GM18511 (cell line): ENCODE data around the gene HNRNPA0.
"Not testable (repeated sequence)": the region's sequence is repeated elsewhere in the genome, so short reads cannot be mapped to it uniquely, and the experiment has no call there.

Experiments
- ATAC-seq: cut with Tn5 transposase; IDR thresholded peaks from one replicate; pipeline ENCODE4 v1.9.1; 2021; ENCODE audit warnings: mild to moderate bottlenecking, moderate library complexity; ENCODE audit not compliant: unreplicated experiment

Gene HNRNPA0

DNA sequence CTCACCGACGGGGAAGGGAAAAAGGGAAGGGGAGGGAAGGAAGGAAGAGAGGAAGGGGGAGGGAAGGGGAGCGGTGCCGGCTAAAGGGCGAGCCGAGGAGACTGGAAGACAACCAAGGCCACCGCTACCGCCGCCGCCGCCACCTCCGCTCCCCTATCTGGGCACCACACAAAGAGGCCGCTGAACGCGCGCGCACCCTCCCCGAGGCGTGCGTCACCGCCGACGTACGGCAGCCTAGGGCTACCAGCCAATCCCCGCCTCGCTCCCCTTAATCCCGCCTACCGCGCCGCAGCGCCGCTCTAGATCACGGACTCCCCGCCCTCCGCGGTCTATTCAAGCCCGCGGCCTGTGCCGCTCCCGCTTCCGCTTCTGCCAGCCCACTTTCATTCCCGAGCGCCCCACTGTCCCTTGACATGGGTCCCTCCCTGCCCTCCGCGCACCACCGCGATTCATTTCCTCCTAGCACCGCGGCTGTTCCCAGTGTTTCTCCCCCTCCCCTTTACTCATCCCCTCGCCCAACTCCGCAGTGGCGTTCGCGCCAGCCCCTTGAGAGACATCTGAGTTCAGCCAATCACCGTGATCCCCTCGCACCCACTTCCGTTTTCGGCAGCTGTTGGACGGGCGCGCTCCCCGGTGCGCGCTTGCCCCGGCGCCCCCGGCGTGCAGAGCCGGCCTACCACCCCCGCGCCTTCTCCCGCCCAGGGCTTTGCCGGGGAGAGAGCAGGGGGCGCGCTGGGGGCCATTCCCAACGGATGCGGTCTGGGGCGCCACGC lies at the start of gene HNRNPA0:
HNRNPA0 (minus strand) TSS at position 176 of the 773 bp plus-strand sequence. CDS start 297 bp downstream, outside the sequence.
- peak; percentile 83 for ATAC-seq

- ATAC-seq = no peak
Measured at GRCh38 chr5:137802282-137803210, 48.4 kb upstream of the HNRNPA0 start.

- ATAC-seq = no peak
Measured at GRCh38 chr5:137800700-137801411, 46.7 kb upstream of the HNRNPA0 start.

DNA sequence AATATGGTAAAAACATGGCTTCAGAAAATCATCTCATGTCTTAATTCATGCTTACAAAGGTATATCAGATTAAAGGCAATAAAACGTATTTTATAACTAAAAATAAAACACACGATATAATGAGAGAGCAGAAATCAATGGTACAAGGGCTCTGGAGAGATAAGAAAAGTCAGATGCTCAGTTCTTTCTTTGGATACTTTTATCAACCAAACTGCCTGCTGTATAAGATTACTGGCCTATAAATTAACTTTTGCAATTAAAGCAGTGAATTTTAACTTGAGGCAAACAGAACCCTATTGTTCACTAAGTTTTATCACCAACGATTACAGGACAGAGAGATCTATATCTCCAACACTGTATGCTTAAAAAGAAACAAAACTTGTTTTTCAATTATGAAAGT lies 42.1 kb upstream of the HNRNPA0 start:
- ATAC-seq = no peak

DNA sequence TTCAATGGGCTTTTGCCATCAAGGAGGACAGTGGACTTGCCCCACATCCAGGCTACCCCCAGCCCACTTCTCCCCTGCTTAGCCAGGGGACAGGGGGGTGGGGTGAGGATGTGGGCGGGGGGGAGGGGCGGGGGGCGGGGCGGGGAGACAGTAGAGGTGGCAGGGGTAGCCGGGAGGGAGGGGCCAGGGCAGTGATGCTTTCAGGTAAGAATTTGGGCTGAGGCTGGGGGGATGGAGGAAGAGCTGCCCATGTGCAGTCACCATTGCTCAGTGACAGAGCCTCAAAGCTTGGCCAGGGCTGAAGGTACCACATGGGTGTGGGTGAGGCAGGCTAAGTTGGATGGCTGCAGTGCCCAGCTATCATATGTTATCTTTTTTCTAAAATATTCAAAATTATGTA lies 40.7 kb upstream of the HNRNPA0 start:
- ATAC-seq = no peak

DNA sequence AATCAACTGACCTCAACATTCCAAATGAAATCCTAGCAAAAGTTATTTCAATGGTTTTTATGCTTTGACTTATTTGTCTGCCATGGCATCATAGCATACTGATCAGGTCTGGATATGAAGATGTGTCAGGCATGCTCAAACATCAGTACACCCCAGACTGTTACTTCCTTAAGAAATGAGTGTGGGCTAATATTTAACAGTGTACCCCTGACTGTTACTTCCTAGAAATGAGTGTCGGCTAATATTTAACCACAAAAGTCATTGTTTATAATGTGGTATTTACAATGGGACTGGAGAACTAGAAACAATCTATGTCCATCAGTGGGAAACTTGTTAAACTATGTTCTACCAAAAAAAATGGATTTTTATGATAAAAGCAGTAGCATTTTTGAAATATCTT lies 38.1 kb upstream of the HNRNPA0 start:
- ATAC-seq = peak; percentile 68

GRCh38 chr5:137791799-137792198 lies 37.6 kb upstream of the HNRNPA0 start:
- no peak for ATAC-seq

- ATAC-seq = no peak
Measured at GRCh38 chr5:137791387-137791786, 37.2 kb upstream of the HNRNPA0 start.

- ATAC-seq = not testable (repeated sequence)
Measured at GRCh38 chr5:137788560-137788959, 34.4 kb upstream of the HNRNPA0 start.

DNA sequence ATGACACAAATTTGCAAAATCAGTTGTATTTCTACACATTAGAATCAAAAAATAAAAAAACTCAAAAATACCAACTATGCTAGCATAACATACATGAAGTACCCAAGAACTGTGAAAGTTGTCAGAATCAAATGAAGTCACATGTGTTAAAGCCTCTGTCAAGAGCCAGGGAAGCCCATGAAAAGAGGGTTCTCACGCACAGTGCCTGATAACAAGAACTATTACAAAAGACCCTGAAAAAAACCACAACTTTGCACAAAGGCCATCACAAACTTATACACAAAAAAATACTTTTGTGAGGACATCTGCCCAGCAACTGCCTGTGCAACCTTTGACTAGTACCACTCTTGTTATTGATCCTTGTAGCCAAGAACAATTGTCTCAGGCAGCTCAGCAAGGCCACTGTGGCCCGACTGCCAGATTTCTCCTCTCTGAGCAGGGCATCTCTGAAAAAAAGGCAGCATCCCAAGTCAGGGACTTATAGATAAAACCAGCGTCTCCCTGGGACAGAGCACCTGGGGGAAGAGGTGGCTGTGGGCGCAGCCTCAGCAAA lies 28.9 kb upstream of the HNRNPA0 start:
- no peak for ATAC-seq

DNA sequence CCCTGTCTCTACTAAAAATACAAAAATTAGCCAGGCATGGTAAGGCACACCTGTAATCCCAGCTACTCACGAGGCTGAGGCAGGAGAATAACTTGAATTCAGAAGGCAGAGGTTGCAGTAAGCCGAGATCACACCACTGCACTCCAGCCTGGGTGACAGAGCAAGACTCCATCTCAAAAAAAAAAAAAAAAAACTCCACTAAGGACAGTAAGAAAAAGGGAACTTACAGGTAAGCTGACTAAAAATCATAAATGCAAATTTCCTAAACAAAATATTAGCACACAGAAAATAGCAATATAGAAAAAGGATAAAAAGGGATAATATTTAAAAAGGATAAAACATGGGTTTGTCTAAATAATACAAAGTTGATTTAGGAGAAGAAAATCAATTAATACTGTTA lies 27.9 kb upstream of the HNRNPA0 start:
- no peak for ATAC-seq

- no peak for ATAC-seq
Measured at GRCh38 chr5:137778772-137779564, 24.8 kb upstream of the HNRNPA0 start.

DNA sequence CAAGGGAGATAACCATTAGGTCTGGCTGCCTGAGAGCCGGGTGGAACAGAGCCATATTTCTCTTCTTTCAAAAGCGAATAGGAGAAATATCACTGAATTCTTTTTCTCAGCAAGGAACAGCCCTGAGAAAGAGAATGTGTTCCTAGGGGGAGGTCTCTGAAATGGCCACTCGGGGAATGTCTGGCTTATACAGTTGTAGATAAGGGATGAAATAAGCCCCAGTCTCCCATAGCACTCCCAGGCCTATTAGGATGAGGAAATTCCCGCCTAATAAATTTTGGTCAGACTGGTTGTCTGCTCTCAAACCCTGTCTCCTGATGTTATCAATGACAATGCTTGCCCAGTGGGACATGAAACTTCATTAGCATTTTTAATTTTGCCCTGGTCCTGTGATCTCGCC lies 13.8 kb upstream of the HNRNPA0 start:
- not testable (repeated sequence) for ATAC-seq

GRCh38 chr5:137761566-137761965 lies 7.4 kb upstream of the HNRNPA0 start:
- no peak for ATAC-seq

- ATAC-seq = no peak
Measured at GRCh38 chr5:137760719-137761516, 6.8 kb upstream of the HNRNPA0 start.

DNA sequence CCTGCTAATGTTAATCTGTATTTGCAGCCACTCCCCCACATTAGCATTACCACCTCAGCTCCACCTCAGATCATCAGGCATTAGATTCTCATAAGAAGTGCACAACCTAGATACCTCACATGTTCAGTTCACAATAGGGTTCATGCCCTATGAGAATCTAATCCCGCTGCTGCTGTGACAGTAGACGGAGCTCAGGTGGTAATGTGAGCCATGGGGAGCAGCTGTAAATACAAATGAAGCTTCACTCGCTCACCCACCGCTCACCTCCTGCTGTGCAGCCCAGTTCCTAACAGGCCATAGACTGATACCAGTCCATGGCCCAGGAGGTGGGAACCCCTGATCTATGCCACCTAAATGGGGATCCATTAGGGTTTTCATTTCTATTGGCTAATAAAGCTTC lies 6.1 kb upstream of the HNRNPA0 start:
- no peak for ATAC-seq

GRCh38 chr5:137758715-137759306 lies 4.6 kb upstream of the HNRNPA0 start:
- peak; percentile 34 for ATAC-seq

GRCh38 chr5:137758121-137758520 lies 4.0 kb upstream of the HNRNPA0 start:
- no peak for ATAC-seq

GRCh38 chr5:137757634-137758033 lies 3.5 kb upstream of the HNRNPA0 start:
- ATAC-seq = no peak
